ENCODE results near the gene ANXA1.

ANXA1 gene

DNA sequence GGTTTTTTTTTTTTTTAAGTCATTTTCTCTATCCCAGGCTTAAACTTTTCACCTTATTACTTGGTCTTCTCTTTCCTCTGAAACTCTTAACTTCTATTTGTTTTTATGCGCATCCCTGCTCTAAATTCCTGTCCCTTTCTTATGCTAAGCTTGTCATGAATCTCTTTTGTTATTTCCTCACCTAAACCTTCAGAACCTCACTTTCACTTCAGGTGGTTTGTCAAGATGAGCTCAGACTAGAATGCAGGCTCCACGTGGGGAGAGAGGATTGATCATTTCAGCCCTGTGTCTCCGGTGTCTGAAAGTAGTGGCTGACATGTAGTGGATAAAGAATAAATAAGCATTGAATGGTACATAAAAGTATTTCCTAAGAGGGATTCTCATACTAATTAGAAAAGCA, 63.6 kb downstream of the ANXA1 start:
- no peak for DNase-seq

- no peak for DNase-seq
These were observed 64.4 kb downstream of the ANXA1 start for GRCh38 chr9:73216100-73216499.

Measured in GF-D8 (cell line).